GM19238 (cell line): ENCODE results near the gene SH3BP5L.
"Not testable (repeated sequence)": the region's sequence is repeated elsewhere in the genome, so short reads cannot be mapped to it uniquely, and the experiment has no call there.

Source experiments
- DNase-seq: peaks from one replicate; pipeline ENCODE4 v3.0.0; 2011; ENCODE audit warnings: low spot score; ENCODE audit not compliant: insufficient read length

Gene SH3BP5L

DNA sequence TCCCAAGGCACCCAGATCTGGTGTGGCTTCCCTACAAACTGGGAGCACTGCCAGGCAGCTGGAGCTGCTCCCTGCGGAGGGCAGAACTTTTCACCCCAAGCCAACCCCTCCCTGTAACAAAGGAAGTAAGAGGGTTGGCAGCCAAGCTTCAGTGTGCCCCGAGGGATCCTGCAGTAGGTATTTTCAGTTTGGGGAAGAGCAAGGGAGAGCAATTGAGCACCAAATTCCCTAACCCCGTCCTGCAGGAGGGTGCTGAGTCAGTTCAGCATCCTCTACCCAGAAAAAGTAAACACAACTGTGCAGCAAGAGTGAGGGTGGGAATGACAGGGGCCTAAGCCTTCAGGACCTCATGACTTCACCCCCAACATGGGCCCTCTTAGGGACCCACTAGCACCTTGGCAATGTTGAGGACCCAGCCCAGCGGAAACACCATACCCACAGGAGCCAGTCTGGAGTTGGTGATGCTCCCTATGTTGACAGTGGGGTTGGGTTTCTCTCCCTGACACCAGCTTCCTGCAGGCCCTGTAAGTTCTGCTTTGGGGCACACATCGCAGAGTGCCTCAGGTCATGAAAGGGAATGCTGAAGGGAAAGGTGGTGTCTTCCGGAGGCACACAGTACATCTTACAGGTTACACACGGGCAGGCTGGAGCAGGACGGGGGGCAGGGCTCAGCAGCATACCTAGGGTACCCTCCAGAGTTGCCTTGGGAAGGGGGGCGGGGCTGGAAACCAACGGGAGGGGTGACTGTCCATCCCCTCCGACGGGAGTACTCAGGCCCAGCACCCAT lies 14.8 kb downstream of the SH3BP5L start:
- DNase-seq: no peak

DNA sequence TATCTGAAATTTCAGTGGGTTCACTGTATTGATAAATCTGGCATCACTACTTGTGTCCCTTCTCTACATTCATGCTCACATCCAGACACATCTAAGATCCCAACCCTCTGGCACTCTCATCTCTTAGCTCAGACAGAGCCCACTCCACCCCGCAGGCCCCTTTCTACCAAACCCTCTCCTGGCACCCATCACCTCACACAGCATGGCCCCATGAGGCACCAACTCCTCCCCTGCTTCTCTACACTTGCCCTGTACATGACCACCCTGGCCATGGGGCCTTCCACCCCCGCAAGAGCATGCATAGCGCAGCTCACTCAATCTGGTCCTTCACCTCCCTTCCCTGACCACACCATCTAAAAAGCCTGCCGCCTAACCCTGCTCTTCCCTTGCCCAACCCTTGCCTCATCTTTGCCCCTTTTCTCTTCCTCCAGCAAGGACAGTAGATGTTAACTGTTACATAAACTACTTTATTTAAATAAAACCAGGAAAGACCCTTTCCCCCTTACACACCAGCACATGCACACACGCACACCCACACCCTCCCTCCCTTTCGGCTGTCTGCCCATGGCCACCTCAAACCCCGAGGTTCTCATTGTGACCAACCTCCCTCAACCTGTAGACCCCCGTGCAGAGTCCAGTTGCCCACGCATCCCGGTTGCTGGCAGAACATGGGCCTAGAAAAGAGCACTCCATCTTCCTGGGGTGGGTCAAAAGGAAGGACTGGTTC lies 15.6 kb downstream of the SH3BP5L start:
- DNase-seq: no peak

DNA sequence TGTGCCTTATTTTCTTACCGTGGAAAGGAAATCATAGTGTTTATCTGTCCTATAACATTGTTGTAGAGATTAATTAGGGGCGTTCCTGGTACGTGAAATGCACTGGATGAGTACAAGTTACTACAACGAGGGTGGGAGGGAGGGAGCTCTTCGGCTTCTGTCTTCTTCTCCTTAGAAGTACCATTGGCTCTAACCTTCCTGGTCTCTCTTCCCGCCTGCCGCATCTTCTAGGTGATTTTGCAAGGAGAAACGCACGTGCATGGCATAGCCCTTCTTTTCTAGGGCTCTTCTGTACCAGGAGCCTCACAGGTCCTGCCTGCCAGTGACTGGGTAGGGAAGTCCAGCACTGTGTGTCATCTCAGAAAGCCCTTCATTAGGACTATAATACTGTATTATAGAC lies 16.8 kb downstream of the SH3BP5L start:
- no peak for DNase-seq

DNA sequence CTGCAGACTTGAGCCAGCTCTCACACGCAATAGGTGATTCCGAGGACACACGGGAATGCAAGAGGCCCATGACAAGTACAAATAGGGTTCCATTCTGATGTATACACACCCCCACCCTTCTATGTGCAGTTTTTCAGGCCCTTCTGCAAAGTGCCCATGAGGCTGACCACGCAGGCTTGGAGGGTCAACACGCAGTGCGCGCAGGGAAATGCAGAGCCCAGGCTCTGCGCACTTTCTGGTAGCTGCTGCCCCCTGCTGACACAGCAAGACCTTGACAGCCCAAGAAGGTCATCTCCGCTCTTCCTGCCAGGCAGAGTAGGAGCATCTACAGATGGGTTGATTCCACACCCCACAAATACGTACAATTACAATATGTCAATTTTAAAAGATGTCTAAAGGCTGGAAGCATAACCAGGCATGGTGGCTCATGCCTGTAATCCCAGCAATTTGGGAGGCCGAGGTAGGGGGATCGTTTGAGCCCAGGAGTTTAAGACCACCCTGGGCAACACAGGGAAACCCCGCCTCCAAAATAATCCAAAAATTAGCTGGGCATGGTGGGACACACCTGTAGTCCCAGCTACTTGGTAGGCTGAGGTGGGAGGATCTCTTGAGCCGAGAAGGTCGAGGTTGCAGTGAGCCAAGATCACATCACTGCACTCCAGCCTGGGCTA lies 18.5 kb downstream of the SH3BP5L start:
- peak; percentile 61 for DNase-seq

GRCh38 chr1:248805876-248806275 lies 19.8 kb downstream of the SH3BP5L start:
- no peak for DNase-seq

DNA sequence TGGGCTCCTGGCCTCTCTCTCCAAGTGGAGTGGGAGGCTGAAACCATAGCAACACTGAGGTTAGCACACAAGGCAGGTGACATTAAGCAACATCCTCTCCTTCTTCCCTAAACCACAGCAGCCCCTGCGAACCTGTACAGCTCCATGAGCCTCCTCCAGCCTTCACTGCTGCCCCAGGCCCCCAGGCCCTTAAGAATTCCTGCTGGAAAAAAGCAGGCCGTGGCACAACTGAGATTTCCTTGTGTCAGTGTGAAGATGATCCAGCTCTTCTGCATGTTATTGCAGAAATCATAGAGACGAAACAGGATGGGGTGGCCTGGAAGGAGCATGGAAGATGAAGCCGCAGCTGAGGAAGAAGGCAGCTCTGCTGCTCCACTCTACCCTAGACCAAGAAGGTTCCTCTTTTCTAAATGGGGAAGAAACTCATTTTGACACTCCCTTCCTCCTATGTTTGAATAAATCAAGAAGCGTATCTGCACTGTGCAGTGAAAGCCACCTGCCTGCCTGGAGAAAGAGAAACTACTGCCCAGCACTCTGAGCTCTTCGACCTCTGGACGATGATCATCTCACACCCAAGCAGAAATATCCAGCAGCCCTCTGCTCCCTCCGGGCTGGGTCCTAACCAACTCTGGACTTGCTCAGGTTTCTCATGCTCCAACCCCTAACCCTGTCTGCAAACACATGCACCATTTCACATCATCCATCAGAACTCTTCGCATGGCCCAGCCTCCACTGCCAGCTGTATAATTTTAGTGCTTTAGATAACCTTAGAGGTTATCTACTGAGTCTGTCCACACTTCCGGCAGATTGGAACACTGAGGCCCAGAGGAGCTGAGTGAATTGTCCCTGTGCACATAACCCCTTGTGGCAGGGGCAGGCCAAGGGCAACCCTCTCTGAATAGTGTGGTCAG lies 20.7 kb downstream of the SH3BP5L start:
- peak; percentile 66 for DNase-seq

- DNase-seq: not testable (repeated sequence)
These were observed 22.2 kb downstream of the SH3BP5L start for GRCh38 chr1:248803501-248803900.

- no peak for DNase-seq
These were observed 23.3 kb downstream of the SH3BP5L start for GRCh38 chr1:248802454-248802853.

DNA sequence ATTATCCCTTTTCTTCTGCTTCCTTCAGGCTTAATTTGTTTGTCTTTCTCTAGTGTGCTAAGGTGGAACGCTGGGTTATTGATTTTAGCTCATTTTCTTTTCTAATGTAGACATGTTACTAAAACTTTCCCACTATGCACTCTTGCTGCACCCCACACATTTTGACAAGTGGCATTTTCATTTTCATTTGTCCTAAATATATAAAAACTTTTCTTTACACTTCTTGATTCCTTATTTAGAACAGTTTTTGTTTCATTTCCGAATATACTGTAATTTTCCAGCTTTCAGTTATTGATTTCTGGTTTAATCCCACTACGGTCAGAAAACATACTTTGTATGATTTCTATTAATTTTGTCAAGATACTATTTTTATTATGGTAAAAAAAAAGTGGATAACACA lies 25.3 kb downstream of the SH3BP5L start:
- DNase-seq: no peak

GRCh38 chr1:248798791-248799190 lies 26.9 kb downstream of the SH3BP5L start:
- no peak for DNase-seq

GRCh38 chr1:248794663-248795062 lies 31.1 kb downstream of the SH3BP5L start:
- DNase-seq: not testable (repeated sequence)

GRCh38 chr1:248793592-248793991 lies 32.1 kb downstream of the SH3BP5L start:
- no peak for DNase-seq

DNA sequence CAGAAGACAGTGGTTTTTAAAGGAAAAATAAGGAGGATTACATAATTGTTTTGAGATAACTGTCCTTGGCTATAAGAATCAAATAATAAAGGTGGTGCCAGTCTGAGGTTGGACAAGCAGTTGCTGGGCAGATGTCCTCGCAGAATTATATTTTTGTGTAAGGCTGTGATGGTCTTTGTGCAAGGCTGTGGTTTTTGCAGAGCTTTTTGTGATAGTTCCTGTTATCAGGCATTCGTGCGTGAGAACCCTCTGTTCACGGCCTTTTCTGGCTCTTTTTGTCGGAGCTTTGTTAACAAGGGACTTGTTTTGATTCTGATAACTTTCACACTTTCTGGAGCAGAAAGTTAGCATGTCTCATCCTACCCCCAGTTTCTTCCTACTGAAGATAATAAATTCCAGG lies 33.4 kb downstream of the SH3BP5L start:
- no peak for DNase-seq

- DNase-seq: no peak
These were observed 34.7 kb downstream of the SH3BP5L start for GRCh38 chr1:248791010-248791409.

DNA sequence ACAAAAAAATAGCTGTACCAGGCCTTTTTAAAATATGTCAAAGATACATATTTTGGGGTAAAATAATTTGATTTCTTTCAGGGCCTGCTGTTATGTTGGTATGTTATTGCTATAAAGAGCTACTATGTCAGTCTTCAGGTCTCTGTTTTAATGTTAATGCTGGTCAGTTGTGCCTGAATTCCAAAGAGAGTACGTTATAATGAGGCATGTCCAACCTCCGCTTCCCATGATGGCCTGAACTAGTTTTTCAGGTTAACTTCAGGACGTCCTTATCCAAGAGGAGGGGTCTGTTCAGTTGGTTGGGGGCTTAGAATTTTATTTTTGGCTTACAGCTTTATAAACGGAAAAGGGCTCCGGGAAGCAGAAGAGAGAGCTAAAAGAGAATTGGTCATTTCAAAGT lies 35.3 kb downstream of the SH3BP5L start:
- DNase-seq: no peak

GRCh38 chr1:248789337-248789736 lies 36.4 kb downstream of the SH3BP5L start:
- not testable (repeated sequence) for DNase-seq

DNA sequence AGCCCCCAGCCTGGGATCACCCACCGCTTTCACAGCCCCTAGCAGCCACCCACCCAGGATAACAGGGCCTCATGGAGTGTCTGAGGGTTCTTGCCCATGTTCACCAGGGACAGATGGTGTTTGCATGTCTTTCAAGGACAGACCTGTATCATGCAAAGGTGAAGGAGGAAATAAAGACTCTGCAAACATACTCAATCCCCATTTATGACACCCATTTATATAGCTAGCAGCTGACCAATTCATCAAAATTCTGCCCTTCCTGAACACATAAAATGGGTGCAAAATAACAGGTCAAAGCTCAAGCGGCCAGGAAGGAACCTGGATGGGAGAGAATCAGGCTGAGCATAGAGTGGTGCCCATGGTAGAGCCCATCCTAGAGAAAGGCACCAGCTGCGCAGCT lies 37.4 kb downstream of the SH3BP5L start:
- DNase-seq: no peak

GRCh38 chr1:248787430-248787829 lies 38.3 kb downstream of the SH3BP5L start:
- DNase-seq: no peak

GRCh38 chr1:248786156-248786555 lies 39.6 kb downstream of the SH3BP5L start:
- DNase-seq: no peak

GRCh38 chr1:248783367-248783766 lies 42.3 kb downstream of the SH3BP5L start:
- no peak for DNase-seq
